GM20000 (cell line): ENCODE results near the gene RAP1GAP.

Experiments
- DNase-seq: peaks from one replicate; pipeline ENCODE4 v3.0.0; 2012; ENCODE audit warnings: low spot score
- CTCF ChIP-seq: IDR thresholded peaks from 2 replicates; pipeline ENCODE4 v1.5.1; 2012; ENCODE audit warnings: mild to moderate bottlenecking, control low read depth; ENCODE audit errors: extremely low read depth, missing control alignments

RAP1GAP gene

GRCh38 chr1:21703318-21703963 is 34.3 kb upstream of the RAP1GAP start:
- no peak for TF ChIP-seq CTCF
- DNase-seq, result peak; percentile 14

- TF ChIP-seq CTCF, result no peak
- DNase-seq, result no peak
These were observed 33.6 kb upstream of the RAP1GAP start for GRCh38 chr1:21702780-21703179.

GRCh38 chr1:21701401-21701800 is 32.2 kb upstream of the RAP1GAP start:
- no peak for TF ChIP-seq CTCF

GRCh38 chr1:21700094-21700493 is 30.9 kb upstream of the RAP1GAP start:
- no peak for DNase-seq

More at GRCh38 chr1:21701401-21701800, 32.2 kb upstream of the RAP1GAP start:
- no peak for DNase-seq

GRCh38 chr1:21696931-21697330 is 27.8 kb upstream of the RAP1GAP start:
- DNase-seq, result no peak
- no peak for TF ChIP-seq CTCF

More at GRCh38 chr1:21700094-21700493, 30.9 kb upstream of the RAP1GAP start:
- TF ChIP-seq CTCF, result no peak

- DNase-seq, result no peak
- TF ChIP-seq CTCF, result no peak
These were observed 24.6 kb upstream of the RAP1GAP start for GRCh38 chr1:21693732-21694131.

DNA sequence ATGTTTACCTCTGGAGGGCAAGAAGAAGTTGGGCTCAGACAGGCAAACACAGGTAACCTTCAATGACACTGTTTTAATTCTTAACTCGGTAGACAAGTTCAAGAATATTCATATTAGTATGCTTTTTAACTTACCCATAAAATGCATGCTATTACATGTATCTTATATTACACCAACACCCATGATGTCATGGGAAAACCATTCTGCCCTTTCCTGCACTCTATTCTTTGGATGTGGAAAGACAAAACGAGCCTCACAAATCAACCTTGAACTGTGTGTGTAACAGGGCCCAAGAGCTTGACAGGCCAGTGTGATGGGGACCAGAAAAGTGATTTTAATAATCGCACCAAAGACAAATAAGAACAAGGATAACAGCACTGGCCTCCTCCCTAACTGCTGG is 22.6 kb upstream of the RAP1GAP start:
- DNase-seq, result no peak
- TF ChIP-seq CTCF, result no peak
